DND-41 (cell line): Measurements from ENCODE around the gene SYNE1.

ENCODE experiments used
- ATAC-seq: fragments of 200-7000 bp; cut with Tn5 transposase; 3 replicates; pipeline ENCODE4 v1.9.1; 2021; ENCODE audit warnings: low read depth; ENCODE audit not compliant: insufficient read depth
- DNase-seq: peaks from one replicate; pipeline ENCODE4 v3.0.0-alpha.2; 2020
- H2AFZ ChIP-seq: 2 replicates; pipeline ENCODE4 v1.6.0; 2012; ENCODE audit warnings: low read depth, low read length
- H3K27ac ChIP-seq: 2 replicates; pipeline ENCODE4 v1.5.1; 2012; ENCODE audit warnings: low read length, inconsistent platforms
- H3K27me3 ChIP-seq: fragments of 200-600 bp; sonication (generic); 2 replicates; pipeline ENCODE4 v1.6.0; 2012; ENCODE audit warnings: low read length, mild to moderate bottlenecking, inconsistent platforms; ENCODE audit not compliant: insufficient read depth, poor library complexity
- H3K36me3 ChIP-seq: 2 replicates; pipeline ENCODE4 v1.5.1; 2012; ENCODE audit warnings: low read length, inconsistent platforms; ENCODE audit not compliant: insufficient read depth
- H3K4me1 ChIP-seq: 2 replicates; pipeline ENCODE4 v1.5.1; 2012; ENCODE audit warnings: mild to moderate bottlenecking, low read length; ENCODE audit not compliant: insufficient read depth
- H3K4me2 ChIP-seq: 2 replicates; pipeline ENCODE4 v1.6.0; 2012; ENCODE audit warnings: mild to moderate bottlenecking, moderate library complexity, low read length, inconsistent platforms; ENCODE audit not compliant: insufficient read depth
- H3K4me3 ChIP-seq, 2 experiments: fragments of 200-600 bp in 1 of 2; shearing (Covaris generic) in 1 of 2; 2 replicates each; pipeline ENCODE4 v1.5.1; 2012 to 2016; ENCODE audit warnings: inconsistent platforms in 2 of 2, low read length in 2 of 2, mild to moderate bottlenecking in 2 of 2, low read depth in 1 of 2, moderate library complexity in 1 of 2
- H3K79me2 ChIP-seq: 2 replicates; pipeline ENCODE4 v1.6.0; 2012; ENCODE audit warnings: low read length, inconsistent platforms; ENCODE audit not compliant: insufficient read depth
- H3K9ac ChIP-seq: 2 replicates; pipeline ENCODE4 v1.6.0; 2012; ENCODE audit warnings: low read depth, mild to moderate bottlenecking, inconsistent platforms, low read length, moderate library complexity
- H3K9me3 ChIP-seq: 2 replicates; pipeline ENCODE4 v1.5.1; 2012; ENCODE audit warnings: low read length, moderate library complexity, mild to moderate bottlenecking, inconsistent platforms; ENCODE audit not compliant: insufficient read depth, severe bottlenecking
- H4K20me1 ChIP-seq: 2 replicates; pipeline ENCODE4 v1.6.0; 2012; ENCODE audit warnings: low read length; ENCODE audit not compliant: insufficient read depth
- EZH2 ChIP-seq: IDR thresholded peaks from 3 replicates; pipeline ENCODE4 v1.6.1; 2012; ENCODE audit warnings: borderline replicate concordance, low read depth, mild to moderate bottlenecking, moderate library complexity, low read length, inconsistent platforms; ENCODE audit not compliant: severe bottlenecking
- TF ChIP-seq, protein P1 (sequence below): IDR thresholded peaks from 2 replicates; pipeline ENCODE4 v1.5.1; 2012; ENCODE audit warnings: borderline replicate concordance, low read length, moderate library complexity, mild to moderate bottlenecking; ENCODE audit not compliant: poor library complexity, severe bottlenecking; ENCODE audit errors: extremely low read depth

The SYNE1 gene

GRCh38 chr6:152295920-152296319 is 341.2 kb downstream of the SYNE1 start:
- no peaks in the 10 kb centered on the region for H4K20me1 ChIP-seq
- peaks cover 14% of the 10 kb centered on the region for H3K4me1 ChIP-seq
- no peaks in the 10 kb centered on the region for H3K9me3 ChIP-seq
- no peak overlapping the region for H3K27ac ChIP-seq
- H3K36me3 ChIP-seq, result peaks cover 23% of the 10 kb centered on the region
- TF ChIP-seq EZH2, result no peak
- TF ChIP-seq, protein P1, sequence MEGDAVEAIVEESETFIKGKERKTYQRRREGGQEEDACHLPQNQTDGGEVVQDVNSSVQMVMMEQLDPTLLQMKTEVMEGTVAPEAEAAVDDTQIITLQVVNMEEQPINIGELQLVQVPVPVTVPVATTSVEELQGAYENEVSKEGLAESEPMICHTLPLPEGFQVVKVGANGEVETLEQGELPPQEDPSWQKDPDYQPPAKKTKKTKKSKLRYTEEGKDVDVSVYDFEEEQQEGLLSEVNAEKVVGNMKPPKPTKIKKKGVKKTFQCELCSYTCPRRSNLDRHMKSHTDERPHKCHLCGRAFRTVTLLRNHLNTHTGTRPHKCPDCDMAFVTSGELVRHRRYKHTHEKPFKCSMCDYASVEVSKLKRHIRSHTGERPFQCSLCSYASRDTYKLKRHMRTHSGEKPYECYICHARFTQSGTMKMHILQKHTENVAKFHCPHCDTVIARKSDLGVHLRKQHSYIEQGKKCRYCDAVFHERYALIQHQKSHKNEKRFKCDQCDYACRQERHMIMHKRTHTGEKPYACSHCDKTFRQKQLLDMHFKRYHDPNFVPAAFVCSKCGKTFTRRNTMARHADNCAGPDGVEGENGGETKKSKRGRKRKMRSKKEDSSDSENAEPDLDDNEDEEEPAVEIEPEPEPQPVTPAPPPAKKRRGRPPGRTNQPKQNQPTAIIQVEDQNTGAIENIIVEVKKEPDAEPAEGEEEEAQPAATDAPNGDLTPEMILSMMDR, result no peak
- H3K27me3 ChIP-seq, result no peaks in the 10 kb centered on the region
- no peak overlapping the region for H3K9ac ChIP-seq
- ATAC-seq (no peak), DNase-seq (no peak)
- H3K4me2 ChIP-seq, result no peak overlapping the region
- H2AFZ ChIP-seq, result no peak overlapping the region
- peaks cover 6% of the 10 kb centered on the region for H3K79me2 ChIP-seq
- no peak overlapping the region for H3K4me3 ChIP-seq

- H3K79me2 ChIP-seq, result 0 out of 2 replicates have a peak, but pooled peaks cover 2% of the 10 kb centered on the region
- H2AFZ ChIP-seq, result no peak overlapping the region
- TF ChIP-seq, protein P1, result no peak
- TF ChIP-seq EZH2, result no peak
- H3K9ac ChIP-seq, result no peak overlapping the region
- no peak overlapping the region for H3K27ac ChIP-seq
- H3K4me1 ChIP-seq, result peaks cover 8% of the 10 kb centered on the region
- H4K20me1 ChIP-seq, result no peaks in the 10 kb centered on the region
- H3K4me2 ChIP-seq, result no peak overlapping the region
- H3K36me3 ChIP-seq, result peaks cover 23% of the 10 kb centered on the region
- no peaks in the 10 kb centered on the region for H3K27me3 ChIP-seq
- no peaks in the 10 kb centered on the region for H3K9me3 ChIP-seq
- no peak overlapping the region for H3K4me3 ChIP-seq
- DNase-seq (no peak), ATAC-seq (no peak)
Observed at GRCh38 chr6:152295346-152295745, 341.8 kb downstream of the SYNE1 start.

DNA sequence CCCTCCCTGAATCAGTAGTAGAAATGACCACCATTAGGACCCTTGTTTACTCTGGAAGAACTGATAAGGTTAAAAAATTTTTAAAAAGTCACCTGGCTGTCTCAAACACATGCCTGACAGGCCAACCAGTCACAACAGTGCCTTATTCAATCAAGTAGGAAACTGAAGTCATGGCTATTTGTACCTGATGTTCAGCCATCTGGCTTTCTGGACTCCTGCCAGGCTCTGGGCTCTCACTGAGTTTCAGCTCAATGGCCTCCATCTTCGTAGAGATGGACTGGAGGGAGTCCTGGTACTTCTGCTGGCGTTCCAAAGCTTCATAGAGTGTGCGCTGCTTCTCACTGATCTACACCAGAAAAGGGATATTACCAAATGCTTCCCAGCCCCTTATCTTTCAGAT is 343.8 kb downstream of the SYNE1 start:
- Histone ChIP-seq H3K4me2 (no peak overlapping the region), H3K9me3 (no peaks in the 10 kb centered on the region), H4K20me1 (no peaks in the 10 kb centered on the region), H2AFZ (no peak overlapping the region), H3K4me3 (no peak overlapping the region), H3K36me3 (peaks cover 26% of the 10 kb centered on the region), H3K27ac (no peak overlapping the region), H3K4me1 (no peaks in the 10 kb centered on the region), H3K9ac (no peak overlapping the region), H3K27me3 (no peaks in the 10 kb centered on the region), H3K79me2 (no peaks in the 10 kb centered on the region)
- no peak for ATAC-seq
- TF ChIP-seq, protein P1, result no peak
- no peak for TF ChIP-seq EZH2
- no peak for DNase-seq

DNA sequence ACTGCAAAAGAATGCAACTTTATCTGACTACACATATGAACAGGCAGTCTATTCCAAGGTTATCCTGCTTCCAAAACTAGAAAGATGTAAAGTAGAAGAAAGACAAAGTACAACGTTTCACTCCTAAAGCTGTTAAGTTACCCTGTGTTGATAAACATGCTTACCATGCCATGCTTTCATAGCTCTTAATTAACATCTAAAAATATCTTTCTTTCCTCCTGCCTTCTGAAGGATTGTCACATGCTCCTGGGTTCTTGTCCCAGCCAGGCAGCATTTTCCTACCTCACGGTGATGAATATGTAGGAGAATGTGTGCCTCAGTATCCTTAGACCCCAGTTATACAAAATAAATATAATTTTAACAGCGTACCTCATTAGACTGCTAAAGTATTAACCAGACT is 344.6 kb downstream of the SYNE1 start:
- no peaks in the 10 kb centered on the region for H3K4me1 ChIP-seq
- H3K9ac ChIP-seq, result no peak overlapping the region
- H3K27me3 ChIP-seq, result no peaks in the 10 kb centered on the region
- H3K9me3 ChIP-seq, result no peaks in the 10 kb centered on the region
- no peak overlapping the region for H3K4me3 ChIP-seq
- no peak overlapping the region for H3K4me2 ChIP-seq
- H2AFZ ChIP-seq, result no peak overlapping the region
- H4K20me1 ChIP-seq, result no peaks in the 10 kb centered on the region
- no peak for TF ChIP-seq EZH2
- TF ChIP-seq, protein P1, result no peak
- H3K79me2 ChIP-seq, result no peaks in the 10 kb centered on the region
- no peak for DNase-seq
- no peak overlapping the region for H3K27ac ChIP-seq
- peaks cover 26% of the 10 kb centered on the region for H3K36me3 ChIP-seq
- ATAC-seq, result no peak
